NB4 (cell line): ENCODE measurements around the gene RFX3.

Experiments
- CTCF ChIP-seq: IDR thresholded peaks from one replicate; pipeline ENCODE4 v1.5.1; 2012; ENCODE audit warnings: low read depth, low read length
- TF ChIP-seq, protein P1 (sequence below): IDR thresholded peaks from 2 replicates; pipeline ENCODE4 v1.6.1; 2011; ENCODE audit warnings: low read depth, low read length

GRCh38 chr9:3467593-3468219, 58.1 kb downstream of the RFX3 start:
- peak; percentile 100 for TF ChIP-seq CTCF
- TF ChIP-seq, protein P1, sequence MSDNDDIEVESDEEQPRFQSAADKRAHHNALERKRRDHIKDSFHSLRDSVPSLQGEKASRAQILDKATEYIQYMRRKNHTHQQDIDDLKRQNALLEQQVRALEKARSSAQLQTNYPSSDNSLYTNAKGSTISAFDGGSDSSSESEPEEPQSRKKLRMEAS = peak; percentile 66
